SK-N-MC (cell line): Measurements from ENCODE around the gene MRPL27.

ENCODE experiments used
- EZH2 ChIP-seq: fragments of 200-600 bp; sonication (generic); IDR thresholded peaks from one replicate; pipeline ENCODE4 v1.6.1; 2017; ENCODE audit warnings: antibody characterized with exemption
- POLR2AphosphoS5 ChIP-seq: IDR thresholded peaks from 2 replicates; pipeline ENCODE4 v1.6.1; 2012; ENCODE audit warnings: mild to moderate bottlenecking, low read depth, low read length, borderline replicate concordance

DNA sequence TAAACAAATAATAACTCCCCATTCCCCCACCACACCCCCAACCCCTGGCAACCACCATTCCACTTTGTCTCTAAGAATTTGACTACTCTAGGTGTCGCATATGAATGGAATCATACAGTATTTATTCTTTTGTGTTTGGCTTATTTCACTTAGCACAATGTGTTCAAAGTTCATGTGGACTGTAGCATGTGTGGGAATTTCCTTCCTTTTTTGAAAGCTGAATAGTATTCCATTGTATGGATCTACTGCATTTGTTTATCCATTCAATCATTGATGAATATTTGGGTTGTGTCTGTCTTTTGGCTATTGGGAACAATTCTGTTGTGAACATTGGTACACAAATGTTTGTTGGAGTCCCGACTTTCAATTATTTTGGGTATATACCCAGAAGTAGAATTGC is 49.8 kb upstream of the MRPL27 start:
- TF ChIP-seq EZH2 (no peak), POLR2AphosphoS5 (no peak)
